GM12875 (cell line): ENCODE data around the gene SDE2.

Experiments
- H3K4me3 ChIP-seq: one replicate; pipeline ENCODE4 v1.5.1; 2011; ENCODE audit warnings: low read depth, low read length, control low read depth
- CTCF ChIP-seq: IDR thresholded peaks from 2 replicates; pipeline ENCODE4 v1.5.1; 2011; ENCODE audit warnings: low read depth, mild to moderate bottlenecking, control low read depth, inconsistent platforms, low read length, moderate library complexity, borderline replicate concordance; ENCODE audit not compliant: insufficient read depth

SDE2 gene

GRCh38 chr1:225999227-225999911 lies at the start of gene SDE2:
SDE2 (minus strand) TSS chr1:225999343; CDS start chr1:225999312, 31 bp downstream.
- H3K4me3 ChIP-seq: peak within 1 kb of the TSS; percentile 96
- TF ChIP-seq CTCF: no peak

DNA sequence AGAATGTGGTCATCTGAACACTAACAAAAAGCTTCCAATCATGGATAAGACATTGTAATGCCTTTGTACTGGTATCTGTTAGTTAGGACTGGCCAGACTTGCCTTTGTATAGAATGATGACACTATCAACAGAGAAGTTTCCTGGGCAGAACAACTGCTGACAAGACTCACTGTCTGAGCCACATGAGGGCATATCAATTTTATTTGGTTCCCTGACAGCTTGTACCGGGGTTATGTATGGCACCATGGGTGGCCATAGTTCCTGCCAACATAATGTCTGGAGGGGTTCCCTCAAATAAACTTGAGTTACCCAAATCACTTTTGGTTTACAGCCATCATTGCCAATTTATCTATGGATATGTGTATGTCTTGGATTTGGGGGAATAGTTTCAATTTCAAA lies 49.7 kb upstream of the SDE2 start:
- TF ChIP-seq CTCF: no peak
- H3K4me3 ChIP-seq: no peak overlapping the region

- H3K4me3 ChIP-seq: no peak overlapping the region
- TF ChIP-seq CTCF: no peak
Observed at GRCh38 chr1:226047495-226047894, 48.4 kb upstream of the SDE2 start.

GRCh38 chr1:226046240-226046639 lies 47.1 kb upstream of the SDE2 start:
- H3K4me3 ChIP-seq: no peak overlapping the region
- no peak for TF ChIP-seq CTCF

GRCh38 chr1:226044514-226045101 lies 45.5 kb upstream of the SDE2 start:
- no peak overlapping the region for H3K4me3 ChIP-seq
- TF ChIP-seq CTCF: no peak

- H3K4me3 ChIP-seq: no peak overlapping the region
- TF ChIP-seq CTCF: no peak
Observed at GRCh38 chr1:226041419-226041818, 42.3 kb upstream of the SDE2 start.

DNA sequence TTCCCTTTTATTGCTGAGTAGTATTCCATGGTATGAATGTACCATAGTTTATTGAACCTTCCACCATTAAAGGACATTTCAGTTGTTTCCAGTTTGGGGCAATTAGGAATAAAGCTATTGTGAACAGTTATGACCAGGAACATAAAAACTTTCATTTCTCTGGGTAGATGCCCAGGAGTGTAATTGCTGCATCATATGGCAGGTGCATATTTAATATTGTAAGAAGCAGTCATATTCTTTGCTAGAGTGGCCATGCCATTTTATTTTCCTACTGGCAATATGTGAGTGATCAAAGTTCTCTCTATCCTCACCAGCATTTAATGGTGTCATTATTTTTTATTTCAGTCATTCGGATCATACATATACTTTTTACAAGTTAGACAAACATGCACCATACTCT lies 39.5 kb upstream of the SDE2 start:
- H3K4me3 ChIP-seq: no peak overlapping the region
- no peak for TF ChIP-seq CTCF
